Activated CD8-positive, alpha-beta memory T cell treated with anti-CD3 and anti-CD28 coated beads, Interleukin-2, amount 50 U/mL, for 24 hours (primary cell): Measurements from ENCODE around the gene ZP3.
"Not testable (repeated sequence)": the region's sequence is repeated elsewhere in the genome, so short reads cannot be mapped to it uniquely, and the experiment has no call there.

Experiments used
- DNase-seq: peaks from one replicate; pipeline ENCODE4 v3.0.0-alpha.2; 2020; ENCODE audit errors: extremely low read depth

The ZP3 gene

GRCh38 chr7:76485822-76486610 lies 61.3 kb downstream of the ZP3 start:
- DNase-seq, result not testable (repeated sequence)

GRCh38 chr7:76486618-76487017 lies 61.9 kb downstream of the ZP3 start:
- not testable (repeated sequence) for DNase-seq

- DNase-seq, result not testable (repeated sequence)
Observed at GRCh38 chr7:76487969-76488368, 63.2 kb downstream of the ZP3 start.
